Neutrophil (primary cell): ENCODE results near the gene PHF11.
A peak's percentile ranks its signal among the peaks of the same experiment; 100 is the strongest.

Source experiments
- H3K27ac ChIP-seq: fragments of 200-600 bp; sonication (generic); 2 replicates; pipeline ENCODE4 v1.5.1; 2016; ENCODE audit warnings: mild to moderate bottlenecking, moderate library complexity
- H3K27me3 ChIP-seq: fragments of 200-600 bp; sonication (generic); 2 replicates; pipeline ENCODE4 v1.6.0; 2016; ENCODE audit warnings: mild to moderate bottlenecking
- H3K36me3 ChIP-seq: fragments of 200-600 bp; sonication (generic); 2 replicates; pipeline ENCODE4 v1.5.1; 2017
- H3K4me1 ChIP-seq, 2 experiments: fragments of 200-600 bp in 1 of 2; sonication (generic) in 1 of 2; 1 replicate in 1 of 2; 2 replicates in 1 of 2; pipeline versions ENCODE4 v1.5.1 to v1.6.1; 2013 to 2016; ENCODE audit warnings: low read depth in 1 of 2, low read length in 1 of 2, mild to moderate bottlenecking in 1 of 2, moderate library complexity in 1 of 2; ENCODE audit not compliant: control insufficient read depth in 1 of 2, insufficient read depth in 1 of 2
- H3K4me3 ChIP-seq, 2 experiments: fragments of 200-600 bp in 1 of 2; sonication (generic) in 1 of 2; 1 replicate in 1 of 2; 2 replicates in 1 of 2; pipeline ENCODE4 v1.5.1; 2013 to 2016; ENCODE audit warnings: low read depth in 1 of 2, low read length in 1 of 2, mild to moderate bottlenecking in 1 of 2, moderate library complexity in 1 of 2
- H3K9me3 ChIP-seq: fragments of 200-600 bp; sonication (generic); 2 replicates; pipeline ENCODE4 v1.5.1; 2016
- TF ChIP-seq, protein P1 (sequence below): fragments of 200-600 bp; sonication (generic); IDR thresholded peaks from 2 replicates; pipeline ENCODE4 v1.5.1; 2016; ENCODE audit warnings: antibody characterized with exemption

The PHF11 gene

DNA sequence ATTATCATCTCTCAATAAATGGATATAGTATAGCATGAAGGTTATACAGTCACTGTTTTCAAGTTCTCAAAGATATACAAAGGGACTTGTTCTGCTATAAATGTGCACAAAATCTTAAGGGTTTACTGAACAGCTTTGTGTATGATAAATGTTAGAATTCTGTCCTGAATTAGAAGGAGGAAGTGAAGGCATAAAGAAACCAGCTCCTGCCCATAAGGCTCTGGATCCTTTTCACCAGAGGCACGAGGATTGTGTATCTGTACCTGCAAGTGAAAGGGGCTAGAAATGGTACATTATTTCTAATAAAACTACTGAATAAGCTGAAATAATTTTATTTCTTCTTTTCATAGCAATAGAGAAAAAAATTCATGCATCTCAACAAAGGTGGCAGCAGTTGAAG lies 32.4 kb downstream of the PHF11 start:
- no peaks in the 10 kb centered on the region for H3K27me3 ChIP-seq
- no peak overlapping the region for H3K4me3 ChIP-seq
- TF ChIP-seq, protein P1, sequence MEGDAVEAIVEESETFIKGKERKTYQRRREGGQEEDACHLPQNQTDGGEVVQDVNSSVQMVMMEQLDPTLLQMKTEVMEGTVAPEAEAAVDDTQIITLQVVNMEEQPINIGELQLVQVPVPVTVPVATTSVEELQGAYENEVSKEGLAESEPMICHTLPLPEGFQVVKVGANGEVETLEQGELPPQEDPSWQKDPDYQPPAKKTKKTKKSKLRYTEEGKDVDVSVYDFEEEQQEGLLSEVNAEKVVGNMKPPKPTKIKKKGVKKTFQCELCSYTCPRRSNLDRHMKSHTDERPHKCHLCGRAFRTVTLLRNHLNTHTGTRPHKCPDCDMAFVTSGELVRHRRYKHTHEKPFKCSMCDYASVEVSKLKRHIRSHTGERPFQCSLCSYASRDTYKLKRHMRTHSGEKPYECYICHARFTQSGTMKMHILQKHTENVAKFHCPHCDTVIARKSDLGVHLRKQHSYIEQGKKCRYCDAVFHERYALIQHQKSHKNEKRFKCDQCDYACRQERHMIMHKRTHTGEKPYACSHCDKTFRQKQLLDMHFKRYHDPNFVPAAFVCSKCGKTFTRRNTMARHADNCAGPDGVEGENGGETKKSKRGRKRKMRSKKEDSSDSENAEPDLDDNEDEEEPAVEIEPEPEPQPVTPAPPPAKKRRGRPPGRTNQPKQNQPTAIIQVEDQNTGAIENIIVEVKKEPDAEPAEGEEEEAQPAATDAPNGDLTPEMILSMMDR = no peak
- peak overlapping the region; percentile 44 for H3K27ac ChIP-seq
- H3K36me3 ChIP-seq = peaks cover 50% of the 10 kb centered on the region
- H3K9me3 ChIP-seq = no peaks in the 10 kb centered on the region
- peaks cover 13 to 19% of the 10 kb centered on the region in 2 experiments for H3K4me1 ChIP-seq

DNA sequence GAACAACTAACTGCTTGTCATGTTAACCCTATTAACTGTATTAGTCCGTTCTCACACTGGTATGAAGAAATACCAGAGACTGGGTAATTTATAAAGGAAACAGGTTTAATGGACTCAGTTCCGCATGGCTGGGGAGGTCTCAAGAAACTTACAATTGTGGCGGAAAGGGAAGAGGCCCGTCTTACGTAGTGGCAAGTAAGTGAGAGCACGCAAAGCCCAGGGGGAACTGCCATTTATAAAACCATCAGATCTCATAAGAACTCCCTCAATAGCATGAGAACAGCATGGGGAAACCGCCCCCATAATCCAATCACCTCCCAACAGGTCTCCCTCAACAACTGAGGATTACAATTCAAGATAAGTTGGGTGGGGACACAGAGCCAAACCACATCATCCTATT lies 34.7 kb downstream of the PHF11 start:
- no peaks in the 10 kb centered on the region for H3K9me3 ChIP-seq
- H3K27ac ChIP-seq = peak overlapping the region; percentile 69
- H3K36me3 ChIP-seq = peaks cover 32% of the 10 kb centered on the region
- no peaks in the 10 kb centered on the region for H3K27me3 ChIP-seq
- TF ChIP-seq, protein P1 = no peak
- peaks cover 23 to 30% of the 10 kb centered on the region in 2 experiments for H3K4me1 ChIP-seq
- H3K4me3 ChIP-seq = no peak overlapping the region

DNA sequence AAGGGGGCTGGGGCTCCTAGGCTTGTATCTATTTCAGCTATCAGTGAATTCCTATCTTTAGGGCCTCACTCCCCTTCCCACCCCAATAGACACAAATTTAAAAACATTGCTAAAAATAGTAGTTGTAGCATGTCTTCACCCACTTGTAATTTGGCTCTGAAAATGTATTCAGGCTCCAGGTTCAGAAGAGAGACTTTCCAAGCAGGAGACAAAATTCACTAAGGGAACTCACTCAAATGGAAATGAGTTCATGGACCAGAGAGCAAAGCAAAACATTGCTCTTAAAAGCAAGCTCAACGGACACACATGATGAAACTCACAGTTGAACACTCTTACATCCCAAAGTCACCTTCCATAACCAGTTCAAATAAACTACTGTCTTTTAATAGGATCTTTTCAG lies 36.8 kb downstream of the PHF11 start:
- Histone ChIP-seq H3K9me3 (no peaks in the 10 kb centered on the region), H3K4me1 (peaks cover 23 to 30% of the 10 kb centered on the region in 2 experiments), H3K27me3 (no peaks in the 10 kb centered on the region), H3K4me3 (no peak overlapping the region), H3K36me3 (peaks cover 13% of the 10 kb centered on the region), H3K27ac (peak overlapping the region; percentile 88)
- TF ChIP-seq, protein P1 = no peak

DNA sequence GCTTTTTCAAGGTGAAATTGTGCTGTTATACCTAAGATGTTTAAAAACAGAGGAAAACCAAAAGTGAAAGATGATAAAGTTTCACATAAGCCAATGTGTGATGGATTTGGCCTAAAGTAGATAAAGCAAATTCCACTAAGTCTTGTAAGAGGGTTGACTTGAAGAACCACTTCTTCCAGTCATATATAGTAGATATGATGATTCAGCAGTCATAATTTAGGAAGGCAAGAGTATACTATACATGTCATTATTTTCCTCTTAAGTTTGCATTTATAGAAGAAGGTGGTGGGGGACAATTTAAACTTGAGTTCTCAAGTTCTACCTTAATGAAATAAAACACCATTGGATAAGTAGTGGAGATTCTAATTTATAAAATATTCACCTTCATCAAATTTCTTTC lies 37.3 kb downstream of the PHF11 start:
- H3K9me3 ChIP-seq = no peaks in the 10 kb centered on the region
- H3K27me3 ChIP-seq = no peaks in the 10 kb centered on the region
- H3K4me1 ChIP-seq = peaks cover 23 to 30% of the 10 kb centered on the region in 2 experiments
- H3K4me3 ChIP-seq = no peak overlapping the region
- TF ChIP-seq, protein P1 = no peak
- peak overlapping the region; percentile 88 for H3K27ac ChIP-seq
- H3K36me3 ChIP-seq = peaks cover 16% of the 10 kb centered on the region

DNA sequence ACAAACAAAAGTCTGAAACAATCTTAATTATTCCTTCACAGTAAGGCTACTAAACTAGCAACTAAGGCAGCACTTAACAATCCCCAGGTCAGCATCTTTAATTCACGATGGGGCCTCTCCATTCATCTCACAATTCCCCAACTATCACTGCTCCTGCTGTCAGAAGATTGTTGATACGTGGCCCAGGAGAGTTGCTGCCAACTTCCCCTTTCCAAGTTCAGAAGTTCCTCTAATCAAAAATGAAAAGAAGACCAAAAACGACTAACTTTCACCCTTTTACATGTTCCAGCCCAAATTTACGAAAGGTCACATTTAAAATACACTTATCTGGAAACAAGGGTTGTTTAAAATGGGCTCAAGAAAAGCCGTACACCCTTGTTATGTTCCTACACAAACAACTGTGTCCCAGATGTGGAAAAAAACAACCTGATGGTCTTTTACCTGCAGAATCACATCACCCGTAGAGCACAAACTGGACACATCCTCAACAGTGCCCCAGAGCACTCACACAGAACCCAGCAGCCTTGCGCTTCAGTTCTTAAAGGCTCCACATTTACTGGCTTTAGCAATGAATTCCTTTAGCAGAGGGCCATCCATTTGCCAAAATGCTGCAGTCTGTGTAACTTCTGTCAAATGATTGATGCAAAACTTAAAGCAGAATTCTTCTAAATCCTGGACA lies 38.0 kb downstream of the PHF11 start:
- Histone ChIP-seq H3K36me3 (peaks cover 13% of the 10 kb centered on the region), H3K4me1 (peaks cover 23 to 30% of the 10 kb centered on the region in 2 experiments), H3K27ac (peak overlapping the region; percentile 88), H3K9me3 (no peaks in the 10 kb centered on the region), H3K4me3 (peak overlapping the region; percentile 6 to 20), H3K27me3 (no peaks in the 10 kb centered on the region)
- TF ChIP-seq, protein P1 = no peak
